Amniotic stem cell (primary cell): ENCODE measurements around the gene GUCY1B1.

Source experiments
- DNase-seq: peaks from one replicate; lab custom pipeline; 2025; lab: John Stamatoyannopoulos, UW

The GUCY1B1 gene

DNA sequence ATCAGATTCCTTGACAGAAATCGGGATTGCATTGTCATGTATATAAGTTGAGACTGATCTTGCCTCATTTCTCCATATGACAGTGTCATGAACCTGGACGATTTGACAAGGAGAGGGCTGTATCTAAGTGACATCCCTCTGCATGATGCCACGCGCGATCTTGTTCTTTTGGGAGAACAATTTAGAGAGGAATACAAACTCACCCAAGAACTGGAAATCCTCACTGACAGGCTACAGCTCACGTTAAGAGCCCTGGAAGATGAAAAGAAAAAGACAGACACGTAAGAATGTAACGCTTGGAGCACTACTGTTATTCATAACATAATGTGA lies 40.9 kb downstream of the GUCY1B1 start:
- DNase-seq = no peak

DNA sequence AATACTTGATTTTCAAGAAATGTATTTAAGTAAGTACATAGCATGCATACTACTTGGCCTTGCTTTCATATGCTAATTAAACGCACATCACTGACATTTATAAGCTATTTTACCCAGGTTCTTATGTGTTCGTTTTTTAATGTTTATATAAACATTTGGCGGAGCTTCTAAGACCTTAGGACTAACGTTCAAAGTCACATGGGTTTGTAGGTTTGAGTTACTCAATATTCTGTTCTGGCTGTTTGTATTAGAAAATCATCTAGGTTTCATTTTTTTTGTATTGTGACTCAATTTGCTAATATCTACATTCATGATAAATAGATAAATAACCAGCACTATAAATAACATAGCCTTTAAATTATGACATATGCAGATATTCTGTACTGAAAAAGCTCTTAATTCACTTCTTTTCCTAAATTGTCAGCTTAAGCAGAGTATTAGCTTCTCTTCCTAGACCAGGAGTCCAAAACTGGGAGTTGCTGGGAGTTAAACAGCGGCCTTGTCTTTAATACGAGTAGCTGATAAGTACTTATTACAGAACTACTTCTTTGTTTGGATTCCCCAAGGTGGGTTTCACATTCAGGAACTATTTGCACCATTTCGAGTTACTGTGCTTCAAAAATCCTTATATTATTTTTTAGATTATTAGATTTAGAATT lies 42.0 kb downstream of the GUCY1B1 start:
- no peak for DNase-seq

DNA sequence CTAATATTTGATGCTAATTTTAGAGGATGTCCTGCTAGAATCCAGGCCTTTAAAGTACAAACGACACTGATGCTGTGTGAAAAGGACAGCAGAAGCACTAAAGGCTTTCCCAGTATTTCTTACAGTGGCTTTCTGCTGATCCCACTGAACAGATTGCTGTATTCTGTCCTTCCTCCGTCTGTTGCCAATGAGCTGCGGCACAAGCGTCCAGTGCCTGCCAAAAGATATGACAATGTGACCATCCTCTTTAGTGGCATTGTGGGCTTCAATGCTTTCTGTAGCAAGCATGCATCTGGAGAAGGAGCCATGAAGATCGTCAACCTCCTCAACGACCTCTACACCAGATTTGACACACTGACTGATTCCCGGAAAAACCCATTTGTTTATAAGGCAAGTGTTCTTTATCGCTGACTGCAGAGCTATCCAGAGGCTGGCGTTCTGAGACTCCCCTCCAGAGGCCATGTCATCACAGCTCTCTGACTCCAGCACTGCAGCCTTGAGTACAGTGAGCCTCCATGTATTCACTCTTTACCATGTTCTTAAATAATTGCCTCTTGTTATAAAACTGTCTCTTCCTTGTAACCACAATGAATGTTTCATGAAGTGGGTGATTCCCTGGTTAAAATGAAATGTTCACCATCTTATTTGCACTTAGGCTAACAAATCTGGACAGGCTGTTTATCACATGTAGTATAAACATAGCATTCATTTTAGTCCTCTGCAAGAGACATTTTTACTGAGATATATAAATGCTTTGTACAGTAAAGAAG lies 43.6 kb downstream of the GUCY1B1 start:
- DNase-seq = no peak

DNA sequence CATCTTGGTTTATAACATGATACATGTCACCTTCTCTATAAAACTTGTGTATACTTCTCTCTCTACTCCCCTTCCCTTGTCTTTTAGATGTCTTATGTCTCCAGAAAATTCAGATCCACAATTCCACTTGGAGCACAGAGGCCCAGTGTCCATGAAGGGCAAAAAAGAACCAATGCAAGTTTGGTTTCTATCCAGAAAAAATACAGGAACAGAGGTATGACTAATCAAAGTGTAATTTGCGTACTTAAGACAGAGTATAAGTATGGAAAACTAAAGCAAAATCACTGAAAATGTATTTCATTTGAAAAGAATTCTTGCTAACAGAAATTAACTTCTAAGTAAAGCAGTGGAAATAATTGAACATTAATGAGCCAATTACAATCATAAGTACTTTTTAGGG lies 46.2 kb downstream of the GUCY1B1 start:
- no peak for DNase-seq

DNA sequence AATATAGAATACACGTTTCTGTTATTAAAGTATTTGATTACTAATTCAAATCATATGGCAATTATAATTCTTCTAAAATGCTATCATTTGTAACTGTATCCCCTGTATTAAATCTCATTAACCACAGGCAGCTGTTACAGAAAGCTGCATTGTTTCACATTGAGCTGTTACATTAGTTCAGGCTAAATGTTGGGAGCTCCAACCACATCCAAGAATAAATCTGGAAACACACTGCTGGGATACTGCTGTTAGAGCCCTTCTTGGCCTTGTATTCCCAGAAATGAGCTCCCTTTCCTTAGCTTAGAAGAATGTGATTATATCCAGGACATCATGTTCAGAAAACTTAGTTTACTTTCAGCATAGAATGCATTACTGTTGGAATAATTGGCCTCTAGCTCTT lies 48.2 kb downstream of the GUCY1B1 start:
- DNase-seq = no peak

DNA sequence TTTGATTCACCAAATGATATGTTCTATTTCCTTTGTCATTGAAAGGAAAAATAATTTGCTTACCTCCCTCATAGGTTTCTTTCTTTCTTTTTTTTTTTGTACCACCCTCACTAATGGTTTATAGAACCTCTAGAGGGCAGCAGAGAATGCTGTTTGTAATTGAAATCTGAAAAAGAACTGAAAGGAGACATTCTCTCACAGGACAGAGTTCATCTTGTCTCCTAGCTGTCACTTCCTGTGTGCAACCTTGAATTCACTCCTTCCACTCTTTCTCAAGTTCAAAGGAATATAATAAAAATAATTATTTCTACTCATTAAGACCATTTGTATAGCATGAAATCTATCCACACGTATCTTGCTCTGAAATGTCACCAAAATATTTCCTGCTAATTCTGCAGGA lies 51.0 kb downstream of the GUCY1B1 start:
- DNase-seq = peak; percentile 43

DNA sequence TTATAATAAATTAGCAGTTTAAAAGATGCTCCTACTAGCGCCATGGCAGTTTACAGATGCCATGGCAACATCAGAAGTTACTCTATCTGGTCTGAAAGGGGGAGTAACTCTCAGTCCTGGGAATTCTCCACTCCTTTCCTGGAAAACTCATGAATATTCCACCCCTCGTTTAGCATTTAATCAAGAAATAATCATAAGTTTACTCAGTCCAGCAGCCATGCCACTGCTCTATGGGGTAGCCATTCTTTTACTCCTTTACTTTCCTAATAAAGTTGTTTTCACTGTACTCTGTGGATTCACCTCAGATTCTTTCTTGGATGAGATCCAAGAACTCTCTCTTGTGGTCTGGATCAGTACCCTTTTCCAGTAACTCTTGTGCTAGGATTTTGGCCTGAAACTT lies 52.3 kb downstream of the GUCY1B1 start:
- no peak for DNase-seq

DNA sequence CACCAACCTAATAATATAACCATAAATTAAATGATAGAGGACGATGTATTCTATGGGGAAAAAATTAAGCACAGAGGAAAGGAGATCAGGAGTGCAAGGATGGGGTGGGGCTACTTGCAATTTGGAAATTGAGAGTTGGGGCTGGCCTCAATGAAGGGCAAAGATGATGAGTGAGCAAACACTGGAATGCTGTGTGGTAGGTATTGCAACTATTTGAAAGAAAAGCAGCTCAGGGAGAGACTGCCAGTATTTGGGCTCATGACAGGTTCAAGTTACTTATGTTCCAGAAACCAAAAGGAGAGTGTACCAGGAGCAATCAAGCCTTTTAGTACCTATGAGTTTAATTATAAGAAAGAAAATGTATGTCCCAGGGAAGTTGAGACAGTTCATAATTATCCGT lies 59.8 kb downstream of the GUCY1B1 start:
- no peak for DNase-seq

DNA sequence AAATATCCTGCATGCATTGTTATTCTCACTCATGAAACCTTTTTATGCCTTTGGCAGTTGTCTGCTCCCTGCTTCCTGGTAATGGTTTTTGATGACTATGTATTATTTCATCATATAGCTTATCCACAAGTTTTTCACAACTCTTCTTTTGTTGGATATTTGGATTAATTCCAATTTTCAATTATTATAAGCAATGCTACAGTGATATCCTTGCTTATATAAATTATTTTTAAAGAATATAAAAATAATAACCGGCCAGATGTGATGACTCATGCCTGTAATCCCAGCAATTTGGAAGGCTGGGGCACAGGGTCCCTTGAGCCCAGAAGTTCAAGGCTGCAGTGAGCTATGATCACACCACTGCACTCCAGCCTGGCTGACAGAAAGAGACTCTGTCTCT lies 60.2 kb downstream of the GUCY1B1 start:
- no peak for DNase-seq

DNA sequence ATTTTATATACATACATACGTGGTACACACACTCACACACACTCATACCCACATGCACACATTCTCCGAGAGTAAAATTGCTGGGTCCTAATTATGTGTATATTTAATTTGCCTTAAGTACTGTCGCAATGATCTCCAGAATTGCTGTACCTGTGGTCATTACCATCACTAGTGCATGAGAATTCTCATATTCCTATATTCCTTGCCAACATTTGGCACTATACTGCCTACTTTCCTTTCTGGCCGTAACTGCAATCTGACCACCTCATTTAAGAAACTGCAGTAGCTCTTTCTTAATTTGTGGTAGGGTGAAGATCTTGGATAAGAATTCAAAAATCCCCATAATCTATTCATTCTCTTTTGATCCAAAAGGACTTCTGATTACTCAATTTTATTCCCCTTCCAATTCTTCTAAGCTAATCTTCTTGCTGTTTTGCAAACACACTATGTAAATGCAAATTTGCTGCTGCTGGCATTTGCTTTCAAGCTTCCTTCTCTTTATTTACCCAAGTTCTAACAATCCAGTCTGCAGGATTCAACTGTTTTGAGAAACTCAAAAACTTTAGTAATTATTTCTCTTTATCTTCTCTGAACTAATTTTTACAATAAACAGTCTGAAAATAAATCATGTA lies 62.2 kb downstream of the GUCY1B1 start:
- DNase-seq = no peak

DNA sequence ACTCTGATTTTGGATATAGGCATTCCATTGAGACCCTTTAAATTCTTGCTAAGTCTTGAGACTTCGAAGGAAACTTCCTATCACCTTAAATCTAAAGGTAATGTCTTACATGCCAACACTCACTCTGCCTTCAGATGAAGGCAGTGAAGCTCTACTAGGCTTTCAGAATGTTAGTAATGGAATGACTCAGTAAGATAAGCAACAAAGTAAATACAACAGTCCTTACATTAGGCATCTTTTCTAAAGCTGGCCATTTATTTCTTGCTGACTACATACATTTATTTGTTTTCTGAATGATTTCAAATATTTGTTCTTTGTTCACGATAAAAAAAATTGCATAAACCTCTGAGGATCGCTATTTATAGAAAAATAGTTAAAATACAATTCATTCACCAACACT lies 63.8 kb downstream of the GUCY1B1 start:
- no peak for DNase-seq

DNA sequence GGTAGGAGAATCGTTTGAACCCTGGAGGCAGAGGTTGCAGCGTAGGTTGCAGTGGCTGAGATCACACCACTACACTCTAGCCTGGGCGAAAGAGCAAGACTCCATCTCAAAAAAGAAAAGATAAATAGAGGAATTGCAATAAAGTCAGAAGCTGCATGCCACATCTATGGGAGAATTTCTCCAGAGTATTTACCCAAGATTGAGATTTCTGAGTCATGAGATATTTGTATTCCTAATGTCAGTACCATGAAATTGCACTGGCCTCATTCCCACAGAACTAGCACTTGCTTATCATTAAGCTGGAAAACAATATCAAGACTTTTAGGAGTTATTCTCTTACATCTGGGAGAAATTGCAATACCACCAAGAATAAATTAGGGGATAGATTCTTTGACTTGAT lies 69.8 kb downstream of the GUCY1B1 start:
- peak; percentile 24 for DNase-seq

DNA sequence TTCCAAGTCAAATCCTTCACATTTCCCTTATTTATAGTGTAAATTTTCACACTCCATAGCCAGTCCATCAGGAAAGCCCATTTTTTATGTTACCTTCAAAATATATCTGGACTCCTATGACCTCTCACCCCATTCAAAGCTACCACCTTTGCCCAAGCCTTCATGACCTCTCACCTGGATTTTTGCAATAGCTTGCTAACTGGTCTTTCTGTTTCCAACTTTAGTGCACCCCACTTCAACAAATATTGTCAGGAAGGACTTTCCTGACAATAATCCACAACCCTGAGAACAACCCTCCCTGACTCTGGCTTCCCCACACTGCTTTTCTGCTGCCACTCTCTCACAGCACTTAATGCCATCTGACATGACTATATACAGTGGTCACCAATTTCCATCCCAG lies 73.8 kb downstream of the GUCY1B1 start:
- no peak for DNase-seq

DNA sequence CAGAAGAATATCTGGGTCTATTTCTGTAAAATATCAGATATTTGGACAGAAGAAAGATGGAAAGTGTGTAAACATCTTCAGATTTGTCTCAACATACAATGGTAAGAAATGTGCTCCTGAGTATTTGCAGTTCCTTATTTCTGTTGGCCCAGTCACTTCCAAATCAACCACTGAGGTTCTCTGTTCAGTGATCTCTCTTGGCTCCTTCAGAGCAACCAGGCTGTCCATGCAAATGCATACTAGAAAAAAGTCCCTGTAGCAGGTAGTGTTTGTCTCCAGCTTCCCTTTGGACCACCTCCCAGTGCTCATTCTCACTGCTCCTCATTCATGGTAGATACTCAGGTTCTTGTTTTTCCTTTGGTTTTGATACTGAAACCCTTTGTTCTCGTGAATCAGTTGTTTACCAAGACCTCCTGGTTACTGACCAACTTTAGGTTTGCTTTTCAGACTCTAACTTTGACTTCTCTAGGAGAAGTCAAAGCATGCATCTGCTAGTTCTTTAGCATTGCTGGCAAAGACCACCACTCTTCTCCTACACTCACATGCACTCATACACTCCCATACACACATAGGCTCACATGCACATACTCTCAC lies 78.5 kb downstream of the GUCY1B1 start:
- DNase-seq = no peak

DNA sequence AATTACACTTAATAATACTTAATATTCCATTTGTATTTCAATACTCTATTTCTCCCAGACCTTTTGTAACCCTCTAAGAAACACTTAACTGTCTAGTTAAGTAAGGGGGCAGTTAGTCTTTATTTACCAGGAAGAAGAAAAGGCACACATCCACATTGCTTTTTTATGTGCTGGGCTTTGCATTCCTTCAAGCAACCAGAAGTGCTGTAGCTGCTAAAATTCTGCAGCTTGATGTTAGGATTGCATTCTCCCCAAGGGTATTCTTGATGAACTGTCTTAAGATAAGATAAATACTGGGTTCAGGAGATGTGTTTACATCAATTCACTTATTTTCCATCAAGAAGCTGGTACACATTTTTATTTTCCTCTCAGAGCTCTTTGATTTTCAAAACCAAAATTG lies 83.3 kb downstream of the GUCY1B1 start:
- DNase-seq = no peak

DNA sequence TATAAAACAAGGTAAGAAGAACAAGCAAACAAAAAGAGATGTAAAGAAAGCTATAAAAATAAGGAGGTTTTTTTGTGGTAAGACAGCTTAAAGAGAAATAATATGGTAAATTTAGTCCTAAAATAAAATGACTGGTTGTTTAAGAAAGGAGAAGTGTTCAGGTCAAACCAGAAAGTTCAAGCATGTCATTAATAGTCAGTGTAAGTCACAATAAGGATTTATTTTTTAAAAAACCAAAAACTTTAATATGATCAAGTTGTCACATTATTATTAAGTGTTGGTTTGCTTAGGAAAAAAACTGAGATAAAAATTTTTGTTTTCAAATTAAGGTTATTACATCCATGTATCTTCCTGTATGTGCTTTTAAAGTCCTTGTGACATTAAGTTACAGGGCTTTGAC lies 88.1 kb downstream of the GUCY1B1 start:
- DNase-seq = no peak

DNA sequence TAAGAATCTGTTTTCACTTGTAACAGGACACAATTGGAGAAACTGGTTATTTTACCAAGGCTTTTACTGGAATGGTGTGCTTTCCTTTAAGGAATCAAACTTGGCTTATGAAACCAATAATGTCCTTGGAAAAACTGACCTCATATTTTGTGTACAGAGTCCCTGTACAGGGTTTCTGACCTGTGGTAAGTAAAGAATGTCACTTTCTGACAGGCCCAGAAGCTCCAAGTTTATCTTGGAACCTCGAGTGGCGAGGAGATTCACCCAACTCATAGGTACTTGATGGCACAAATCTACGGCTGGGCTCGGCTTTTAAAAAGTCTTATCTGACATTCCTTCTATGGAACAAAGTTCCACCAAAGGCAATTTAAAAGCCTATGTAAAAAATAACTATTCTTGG lies 90.2 kb downstream of the GUCY1B1 start:
- DNase-seq = no peak

DNA sequence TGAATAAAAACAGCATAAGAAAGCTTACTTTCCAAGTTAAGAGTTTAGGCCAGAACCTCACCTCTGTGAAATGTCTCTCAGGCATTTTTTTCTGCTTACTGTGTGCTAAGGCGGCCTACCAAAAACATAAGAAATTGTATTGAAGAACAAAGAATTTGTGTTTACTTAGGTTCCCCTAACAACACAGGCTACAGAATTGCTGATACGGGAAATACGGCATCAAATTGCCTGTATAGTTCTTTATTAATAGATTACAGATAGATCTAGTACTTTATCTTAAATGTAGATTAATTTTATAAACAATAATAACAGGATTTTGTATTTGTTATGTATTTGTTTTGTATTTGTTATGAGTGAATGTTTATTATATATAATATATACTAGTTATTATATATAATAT lies 94.4 kb downstream of the GUCY1B1 start:
- DNase-seq = no peak

DNA sequence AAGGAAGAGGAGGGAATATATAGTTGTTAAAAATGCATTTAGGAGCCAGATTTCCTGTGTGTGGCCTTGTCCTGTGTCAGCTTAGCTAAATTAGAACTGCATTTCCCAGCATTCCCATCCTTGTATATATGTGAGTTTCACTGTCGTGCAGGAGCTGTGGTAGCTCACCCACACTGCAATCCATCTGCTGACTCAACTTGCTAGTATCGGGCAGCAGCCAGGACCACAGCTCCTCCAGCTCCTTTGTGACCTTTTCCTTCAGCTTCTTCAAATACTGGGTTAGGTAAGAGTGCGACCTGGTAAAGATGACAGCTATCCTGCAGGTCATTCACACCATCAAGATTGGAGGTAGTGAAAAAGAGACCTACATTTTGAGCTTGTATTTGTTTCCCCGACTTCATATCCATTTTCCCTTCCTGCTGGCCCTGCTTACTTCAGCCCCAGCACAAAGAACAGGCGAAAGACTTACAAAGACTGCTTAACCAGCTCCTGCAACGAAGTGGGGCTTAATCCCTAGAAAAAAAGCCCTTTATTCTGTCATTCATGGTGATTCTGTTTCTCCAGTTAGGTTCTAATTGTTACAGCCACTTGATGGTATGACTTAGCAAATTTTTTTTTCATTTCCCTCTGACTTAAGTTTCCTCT lies 95.9 kb downstream of the GUCY1B1 start:
- peak; percentile 30 for DNase-seq

DNA sequence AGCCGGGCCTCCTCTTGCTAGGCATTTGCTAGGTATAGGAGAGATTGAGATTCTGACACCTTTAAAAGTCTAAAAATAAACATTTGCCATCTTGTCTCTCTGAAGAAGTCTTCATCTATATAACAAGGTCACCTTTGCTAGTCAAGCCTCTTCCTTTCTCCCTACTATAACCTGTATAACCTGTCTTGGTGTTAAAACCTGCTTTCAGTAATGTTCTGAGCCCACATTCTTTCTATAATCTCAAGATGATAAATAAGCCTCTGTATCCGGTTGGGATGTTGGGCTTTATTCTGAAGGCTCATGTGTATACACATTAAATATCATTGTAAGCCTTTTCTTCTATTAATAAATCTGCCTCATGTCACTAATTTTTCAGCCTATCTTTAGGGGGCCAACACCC lies 97.1 kb downstream of the GUCY1B1 start:
- DNase-seq = no peak
